Measurements from ENCODE around the gene PTPN1. TPM values are rescaled to one million over a fixed set of nuclear protein-coding genes. Genes with fewer than 3 reads are reported as not detected.

Gene PTPN1
- total and polyA plus RNA-seq, 10 of the 15 experiments (the other 5 are each of a cell fraction or from before 2014, with no cell fraction given), result 15.9 to 74.7 (median 43.9) TPM

GRCh38 chr20:50532221-50532620, 22.0 kb downstream of the PTPN1 start:
- intact Hi-C loops (cut with micrococcal nuclease; ENCODE audit: unreplicated experiment) (no loop called here), in situ Hi-C loops (cut with MboI) (no loop called here)
- H3K9ac ChIP-seq (ENCODE audit: control insufficient read depth, insufficient read depth, low read length), result no peak overlapping the region
- H3K79me2 ChIP-seq (ENCODE audit: control insufficient read depth, insufficient read depth, low read length), result peaks cover 86% of the 10 kb centered on the region
- TSS peak; percentile 2 for BruUV-seq (replicated peaks)
- peaks cover 3 to 5% of the 10 kb centered on the region in 2 experiments; a peak in 3 of 4 replicates for H3K36me3 ChIP-seq (ENCODE audit: control insufficient read depth in 2 of 2, insufficient read depth in 2 of 2, low read length in 1 of 2)
- ChIA-PET POLR2A (interaction anchor here (0.7 to 0.9 kb wide), 2 partner anchors 9 to 21 kb away, joined by 3 read pairs; no protein-coding TSS in a partner anchor), SMC1A (ENCODE audit: uncharacterized antibody, unreplicated experiment) (interaction anchor here (73.1 to 95.1 kb wide), 2 partner anchors 14 to 23 kb away, joined by 2799 read pairs; partner anchors contain the start of gene PTPN1), CTCF (interaction anchor here (0.6 to 1.6 kb wide), 3 partner anchors 8 to 15 kb away, joined by 3 read pairs; no protein-coding TSS in a partner anchor), RAD21 (ENCODE audit: unreplicated experiment) (interaction anchor here (1.0 kb wide), 1 partner anchor 10 kb away, joined by 5 read pairs; no protein-coding TSS in a partner anchor)
- ATAC-seq, result no peak
- no peak overlapping the region for H3K4me2 ChIP-seq (ENCODE audit: control insufficient read depth, insufficient read depth)
- DNase-seq (ENCODE audit: low read depth, low spot score), result no peak
- H2AFZ ChIP-seq (ENCODE audit: control insufficient read depth, low read depth, low read length), result no peak overlapping the region
- no peaks in the 10 kb centered on the region; the same call in 2 of the 3 replicates for H3K9me3 ChIP-seq (replicated peaks; ENCODE audit: control insufficient read depth, insufficient read depth, low read length)
- WGBS (ENCODE audit: insufficient coverage, insufficient replicate concordance, low lambda C conversion rate, missing lambda C conversion rate), result 8% methylated on average over 6 of the region's 6 CpGs
- TF ChIP-seq NFIC (IDR thresholded peaks at IDR 0.05; ENCODE audit: low read depth, low read length) (no peak), ZNF207 (IDR thresholded peaks at IDR 0.05; ENCODE audit: borderline replicate concordance) (no peak), ZBTB11 (CRISPR knock-in tag; IDR thresholded peaks at IDR 0.05) (no peak), EZH2 (IDR thresholded peaks at IDR 0.05; ENCODE audit: borderline replicate concordance, control insufficient read depth, low read depth, low read length) (no peak), MTA3 (IDR thresholded peaks at IDR 0.05; ENCODE audit: borderline replicate concordance, low read length) (no peak), NFYB (IDR thresholded peaks at IDR 0.05; ENCODE audit: insufficient read depth, low read depth, low read length) (no peak), ASH2L (IDR thresholded peaks at IDR 0.05; ENCODE audit: borderline replicate concordance, low read depth) (no peak), E4F1 (IDR thresholded peaks at IDR 0.05; ENCODE audit: borderline replicate concordance, partially characterized antibody) (no peak), RAD51 (IDR thresholded peaks at IDR 0.05) (no peak), TCF12 (IDR thresholded peaks at IDR 0.05; ENCODE audit: low read depth, low read length) (no peak), TCF7 (IDR thresholded peaks at IDR 0.05; ENCODE audit: borderline replicate concordance) (no peak), LARP7 (IDR thresholded peaks at IDR 0.05) (no peak), ZNF622 (IDR thresholded peaks at IDR 0.05) (no peak)
- H3K27me3 ChIP-seq (replicated peaks in 1 of 2; ENCODE audit: control insufficient read depth in 2 of 2, insufficient read depth in 2 of 2, low read length in 1 of 2), result no peaks in the 10 kb centered on the region
- peak; percentile 82 for FAIRE-seq
- peaks cover 4% of the 10 kb centered on the region; the same call in 1 of the 2 replicates for H4K20me1 ChIP-seq (ENCODE audit: control insufficient read depth, insufficient read depth)
- peaks cover 23% of the 10 kb centered on the region for H3K4me1 ChIP-seq (ENCODE audit: control insufficient read depth, insufficient read depth, low read length)
- H3K4me3 ChIP-seq, result no peak overlapping the region
- no peak overlapping the region for H3K27ac ChIP-seq (ENCODE audit: control insufficient read depth, insufficient read depth)

Measured in GM12878 (cell line).